SH-SY5Y (cell line): ENCODE results near the gene SSBP3.

Source experiments
- GATA2 ChIP-seq: IDR thresholded peaks from 2 replicates; pipeline ENCODE4 v1.6.1; 2011; ENCODE audit warnings: mild to moderate bottlenecking, low read depth, low read length
- GATA3 ChIP-seq: IDR thresholded peaks from 2 replicates; pipeline ENCODE4 v1.6.1; 2011; ENCODE audit warnings: low read depth, mild to moderate bottlenecking, low read length, moderate library complexity

GRCh38 chr1:54365847-54366246 lies 40.3 kb downstream of the SSBP3 start:
- TF ChIP-seq GATA3 (no peak), GATA2 (no peak)
